ENCODE measurements around the gene PCGF3. TPM values are rescaled to one million over a fixed set of nuclear protein-coding genes. Genes with fewer than 3 reads are reported as not detected.

Gene PCGF3
- total RNA-seq, 1 donor: 40.6 TPM

DNA sequence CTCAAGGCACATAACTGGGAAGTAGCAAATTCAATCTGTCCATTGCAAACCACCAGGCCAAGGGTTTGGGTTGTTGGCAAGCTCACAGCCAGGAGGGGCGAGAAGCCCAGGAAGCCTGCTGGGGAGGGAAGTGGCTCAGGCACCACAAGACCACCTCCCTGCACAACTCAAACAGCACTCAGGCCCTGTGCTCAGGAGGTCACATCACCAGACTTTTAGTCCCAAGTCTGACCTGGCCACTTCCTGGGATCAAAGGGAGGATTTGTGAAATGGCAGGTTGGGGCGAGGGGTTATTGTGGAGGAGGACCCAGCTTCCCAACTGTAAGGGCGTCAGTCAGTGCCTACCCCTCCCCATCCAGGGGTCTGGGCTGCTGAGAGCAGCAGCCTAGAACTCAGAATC lies 33.9 kb upstream of the PCGF3 start:
- no peak overlapping the region for H3K4me3 ChIP-seq (ENCODE audit: low read depth, low read length)
- TF ChIP-seq, protein P1, sequence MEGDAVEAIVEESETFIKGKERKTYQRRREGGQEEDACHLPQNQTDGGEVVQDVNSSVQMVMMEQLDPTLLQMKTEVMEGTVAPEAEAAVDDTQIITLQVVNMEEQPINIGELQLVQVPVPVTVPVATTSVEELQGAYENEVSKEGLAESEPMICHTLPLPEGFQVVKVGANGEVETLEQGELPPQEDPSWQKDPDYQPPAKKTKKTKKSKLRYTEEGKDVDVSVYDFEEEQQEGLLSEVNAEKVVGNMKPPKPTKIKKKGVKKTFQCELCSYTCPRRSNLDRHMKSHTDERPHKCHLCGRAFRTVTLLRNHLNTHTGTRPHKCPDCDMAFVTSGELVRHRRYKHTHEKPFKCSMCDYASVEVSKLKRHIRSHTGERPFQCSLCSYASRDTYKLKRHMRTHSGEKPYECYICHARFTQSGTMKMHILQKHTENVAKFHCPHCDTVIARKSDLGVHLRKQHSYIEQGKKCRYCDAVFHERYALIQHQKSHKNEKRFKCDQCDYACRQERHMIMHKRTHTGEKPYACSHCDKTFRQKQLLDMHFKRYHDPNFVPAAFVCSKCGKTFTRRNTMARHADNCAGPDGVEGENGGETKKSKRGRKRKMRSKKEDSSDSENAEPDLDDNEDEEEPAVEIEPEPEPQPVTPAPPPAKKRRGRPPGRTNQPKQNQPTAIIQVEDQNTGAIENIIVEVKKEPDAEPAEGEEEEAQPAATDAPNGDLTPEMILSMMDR (IDR thresholded peaks at IDR 0.05; ENCODE audit: insufficient read depth, low read depth, low read length): no peak
- no peak for DNase-seq (ENCODE audit: low read depth)

DNA sequence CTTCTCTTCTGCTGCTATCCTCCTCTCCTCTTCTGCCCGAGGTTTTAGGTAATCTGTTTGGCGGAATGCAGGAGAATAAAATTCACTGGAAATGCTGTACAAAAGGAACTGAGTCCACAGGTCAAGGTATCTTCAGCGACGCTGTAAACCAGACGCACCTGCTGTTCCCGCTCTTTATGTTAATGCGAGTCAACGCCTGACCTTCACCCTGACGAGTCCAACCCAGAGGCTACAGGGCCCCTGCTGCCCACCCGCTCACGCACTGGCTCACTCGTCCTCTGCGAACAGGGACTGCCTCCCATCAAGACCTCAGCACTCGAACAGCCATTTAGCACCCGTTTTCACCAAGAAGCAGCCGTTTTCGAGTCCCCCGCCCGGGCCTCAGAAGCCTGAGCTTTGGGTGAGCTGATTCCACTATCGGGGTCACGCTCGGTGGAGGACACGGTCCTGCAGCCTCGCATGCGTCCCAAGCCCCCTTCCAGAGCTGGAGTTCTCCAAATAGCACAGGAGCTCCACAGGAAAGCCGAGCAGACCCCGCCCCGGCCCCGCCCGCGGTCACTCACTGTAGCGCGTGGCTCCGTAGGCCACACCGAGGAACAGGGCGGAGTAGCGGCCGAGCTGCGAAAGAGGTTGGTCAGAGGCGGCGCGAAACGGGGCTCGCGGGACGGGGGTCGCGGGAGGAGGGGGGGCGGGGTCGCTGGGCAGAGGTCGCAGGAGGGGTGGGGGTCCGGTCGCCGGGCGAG lies 32.1 kb upstream of the PCGF3 start:
- no peak for DNase-seq (ENCODE audit: low read depth)
- H3K4me3 ChIP-seq (ENCODE audit: low read depth, low read length): peak overlapping the region; percentile 84

DNA sequence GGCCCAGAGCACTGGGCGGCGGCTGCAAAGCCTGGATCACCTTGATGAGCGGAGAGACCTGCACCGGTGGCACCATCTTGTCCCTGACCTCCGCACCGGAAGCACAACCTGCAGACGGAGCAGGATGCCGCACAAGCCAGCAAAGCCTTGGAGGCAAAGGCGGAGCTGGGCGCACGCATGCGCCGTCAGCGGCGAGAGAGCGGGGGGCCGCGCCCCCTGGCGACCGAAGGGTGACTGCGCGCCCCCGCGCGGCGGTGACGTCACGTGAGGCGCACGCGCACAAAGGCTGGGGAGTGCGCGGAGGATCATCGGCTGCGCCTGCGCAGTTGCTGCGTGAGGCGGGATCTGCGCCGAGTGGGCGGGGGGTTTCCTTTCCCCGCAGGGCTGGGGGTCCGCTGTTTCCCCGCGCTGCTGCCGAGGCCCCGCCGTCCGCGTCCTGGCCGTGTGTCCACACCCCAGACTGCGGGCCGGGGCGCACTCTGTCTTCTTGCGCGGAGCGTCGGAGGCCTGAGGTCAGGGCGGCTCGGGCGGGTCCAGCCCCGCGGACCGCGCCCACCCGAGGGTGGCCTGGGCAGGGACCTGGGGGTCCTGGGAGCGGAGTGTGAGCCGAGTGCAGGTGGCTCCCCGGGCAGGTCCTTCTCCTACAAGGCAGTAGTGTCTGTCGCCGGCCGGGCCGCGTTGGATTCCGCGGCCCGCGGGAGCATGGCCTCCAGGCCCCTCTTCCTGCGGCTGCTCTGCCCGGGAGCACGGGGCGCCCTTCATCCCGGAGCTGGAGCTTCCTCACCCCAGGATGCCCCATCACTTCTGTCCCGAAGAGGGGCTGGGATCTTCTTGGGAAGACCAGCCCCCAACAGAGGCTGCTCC lies 31.2 kb upstream of the PCGF3 start, which contains the start of the genes ATP5ME and MYL5:
TSS of gene ATP5ME (minus strand) at position 105 of the 864 bp plus-strand sequence. CDS start at position 76, 29 bp downstream.
TSS of gene MYL5 (plus strand) at position 371 of the 864 bp plus-strand sequence. CDS start 3,485 bp downstream, outside the sequence.
- peak within 1 kb of the TSS; percentile 84 for H3K4me3 ChIP-seq (ENCODE audit: low read depth, low read length)
- TF ChIP-seq, protein P1 (IDR thresholded peaks at IDR 0.05; ENCODE audit: insufficient read depth, low read depth, low read length): peak; percentile 95
- peak; percentile 94 for DNase-seq (ENCODE audit: low read depth)

More for the DNA sequence above, 32.1 kb upstream of the PCGF3 start:
- TF ChIP-seq, protein P1 (IDR thresholded peaks at IDR 0.05; ENCODE audit: insufficient read depth, low read depth, low read length): no peak

DNA sequence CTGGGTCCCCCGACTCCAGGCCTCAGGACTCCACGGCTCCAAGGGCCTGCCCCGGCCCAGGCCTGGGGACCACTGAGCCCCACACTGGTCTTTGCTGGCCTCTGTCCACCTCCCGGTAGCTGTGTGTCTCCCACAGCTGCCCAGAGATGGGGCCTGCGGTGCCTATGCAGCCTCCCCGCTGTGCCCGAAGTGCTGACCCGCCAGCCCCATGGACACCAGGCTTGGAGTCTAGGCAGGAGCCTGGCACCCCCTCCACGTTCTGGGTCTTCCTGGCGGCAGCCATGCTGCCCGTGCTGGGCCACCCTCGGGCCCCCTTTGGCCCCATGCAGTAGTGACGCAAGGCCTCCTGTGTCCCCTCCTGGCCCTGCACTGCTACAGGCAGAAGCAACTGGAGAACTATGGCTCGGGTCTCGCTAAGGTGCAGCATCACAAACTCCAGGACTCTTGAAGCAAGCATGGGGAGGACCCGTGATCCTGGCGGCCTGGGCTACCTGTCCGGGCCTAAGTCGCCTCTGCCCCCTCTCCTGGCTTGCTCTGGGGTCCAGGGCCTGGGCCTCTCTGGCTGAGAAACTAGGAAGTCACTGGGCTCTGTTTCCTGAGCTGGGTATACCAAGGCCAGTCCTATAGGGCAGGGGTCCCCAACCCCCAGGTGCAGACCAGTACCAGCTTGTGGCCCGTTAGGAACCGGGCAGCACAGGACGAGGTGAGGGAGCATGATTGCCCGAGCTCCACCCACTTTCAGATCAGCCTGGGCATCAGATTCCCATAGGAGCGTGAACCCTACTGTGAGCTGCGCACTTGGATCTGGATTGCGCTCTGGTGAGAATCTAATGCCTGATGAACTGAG lies 30.4 kb upstream of the PCGF3 start:
- no peak for DNase-seq (ENCODE audit: low read depth)
- H3K4me3 ChIP-seq (ENCODE audit: low read depth, low read length): peak overlapping the region; percentile 84
- TF ChIP-seq, protein P1 (IDR thresholded peaks at IDR 0.05; ENCODE audit: insufficient read depth, low read depth, low read length): no peak

DNA sequence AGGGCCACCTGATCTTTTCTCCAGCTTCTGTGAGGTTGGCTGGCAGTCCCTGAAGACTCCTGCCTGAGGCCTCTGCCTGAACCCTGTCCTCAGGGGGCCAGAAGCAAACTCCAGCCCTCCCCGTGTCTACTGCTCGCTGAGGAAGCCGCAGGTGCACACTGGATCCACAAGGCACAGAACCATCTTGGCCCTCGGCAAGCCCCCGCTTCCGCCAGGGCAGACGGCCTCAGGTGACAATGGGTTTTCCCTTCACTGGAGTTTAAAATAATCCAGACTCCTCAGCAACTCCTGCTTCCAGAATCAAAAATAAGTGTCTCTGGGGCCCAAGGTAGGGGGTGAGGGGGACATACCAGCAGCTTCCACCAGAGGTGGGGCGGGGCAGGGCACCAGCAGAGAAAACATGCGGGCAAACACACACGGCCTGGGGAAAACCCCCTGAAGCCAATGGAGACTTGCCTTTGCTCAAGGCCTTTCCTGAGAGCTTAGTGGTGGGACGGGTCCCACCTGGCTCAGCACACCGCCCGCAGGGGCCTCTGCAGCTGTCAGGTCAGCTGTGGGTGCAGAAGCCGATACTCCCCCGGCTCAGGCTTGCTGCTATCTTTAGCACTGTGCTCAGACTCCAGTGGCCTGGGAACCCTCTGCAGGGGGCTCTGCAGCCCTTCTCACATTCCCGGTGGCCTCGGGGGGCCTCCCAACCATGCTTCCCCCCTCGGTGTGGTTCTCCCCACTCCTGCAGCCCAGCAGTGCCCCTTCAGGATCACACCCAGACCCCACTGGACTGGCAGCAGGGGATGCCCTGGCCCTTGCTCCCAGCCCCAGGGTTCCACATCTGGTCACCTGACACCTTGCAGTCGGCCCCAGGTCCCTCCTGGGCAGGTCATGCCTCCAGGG lies 29.4 kb upstream of the PCGF3 start:
- TF ChIP-seq, protein P1 (IDR thresholded peaks at IDR 0.05; ENCODE audit: insufficient read depth, low read depth, low read length): no peak

More for the DNA sequence above, 29.4 kb upstream of the PCGF3 start:
- H3K4me3 ChIP-seq (ENCODE audit: low read depth, low read length): no peak overlapping the region
- DNase-seq (ENCODE audit: low read depth): no peak

All from fibroblast of villous mesenchyme (primary cell).